Endothelial cell of umbilical vein (primary cell): Measurements from ENCODE around the gene OPA3. TPM values are rescaled to one million over a fixed set of nuclear protein-coding genes. Genes with fewer than 3 reads are reported as not detected.

Experiments used
- BruUV-seq: library from RNA; stranded (reverse); fragments of 400-500 nt; replicated peaks from 2 replicates; lab custom pipeline; 2021; lab: Mats Ljungman, UMichigan
- CTCF ChIA-PET: fragments of 300-600, 350-600 bp; sonication (Branson Sonifier 250); formaldehyde crosslinking; loops from one replicate; lab custom pipeline; 2021; ENCODE audit warnings: antibody characterized with exemption, inconsistent platforms; lab: Charles Lee
- POLR2A ChIA-PET: fragments of 300-600, 350-600 bp; sonication (Branson Sonifier 250); formaldehyde crosslinking; loops from one replicate; lab custom pipeline; 2021; ENCODE audit warnings: antibody characterized with exemption, inconsistent platforms; lab: Charles Lee
- DNase-seq: peaks from one replicate; pipeline ENCODE4 v3.0.0-alpha.2; 2011; ENCODE audit warnings: low read depth, low spot score
- FAIRE-seq: peaks from 2 replicates; lab custom pipeline; 2011; peaks lifted over from hg19 to GRCh38; lab: Jason Lieb, UNC
- H2AFZ ChIP-seq: 2 replicates; pipeline ENCODE4 v1.6.0; 2012; ENCODE audit warnings: low read depth, low read length, control low read depth, inconsistent platforms
- H3K27ac ChIP-seq: 2 replicates; pipeline ENCODE4 v1.5.1; 2011; ENCODE audit warnings: low read depth, mild to moderate bottlenecking, control low read depth, low read length, moderate library complexity; ENCODE audit not compliant: insufficient read depth
- H3K27me3 ChIP-seq, 2 experiments: 2 replicates each; pipeline versions ENCODE4 v1.6.0 to v1.6.1; 2011; ENCODE audit warnings: low read length in 2 of 2, mixed read lengths in 1 of 2; ENCODE audit not compliant: control insufficient read depth in 2 of 2, insufficient read depth in 2 of 2
- H3K36me3 ChIP-seq, 2 experiments: 2 replicates in 1 of 2; 3 replicates in 1 of 2; pipeline ENCODE4 v1.5.1; 2011; ENCODE audit warnings: low read length in 2 of 2, mild to moderate bottlenecking in 1 of 2, moderate library complexity in 1 of 2; ENCODE audit not compliant: control insufficient read depth in 2 of 2, insufficient read depth in 2 of 2; ENCODE audit errors: extremely low read depth in 1 of 2
- H3K4me1 ChIP-seq: 3 replicates; pipeline ENCODE4 v1.5.1; 2011; ENCODE audit warnings: mild to moderate bottlenecking, low read length; ENCODE audit not compliant: control insufficient read depth, insufficient read depth; ENCODE audit errors: extremely low read depth
- H3K4me2 ChIP-seq: 2 replicates; pipeline ENCODE4 v1.6.1; 2011; ENCODE audit warnings: low read length, control low read depth, mixed read lengths; ENCODE audit not compliant: insufficient read depth
- H3K4me3 ChIP-seq, 3 experiments: fragments of 200-600 bp in 1 of 3; sonication (generic), shearing (Covaris generic) in 1 of 3; replicated peaks in 1 of 3; 2 replicates each; pipeline ENCODE4 v1.5.1; 2011 to 2016; ENCODE audit warnings: control low read depth in 3 of 3, low read length in 3 of 3, mild to moderate bottlenecking in 2 of 3, inconsistent platforms in 1 of 3, low read depth in 1 of 3, moderate library complexity in 1 of 3; ENCODE audit not compliant: insufficient read depth in 1 of 3
- H3K79me2 ChIP-seq: 2 replicates; pipeline ENCODE4 v1.6.0; 2012; ENCODE audit warnings: low read length, inconsistent platforms; ENCODE audit not compliant: control insufficient read depth, insufficient read depth
- H3K9ac ChIP-seq: replicated peaks from 2 replicates; pipeline ENCODE3; 2011; ENCODE audit warnings: low read length, control low read depth; ENCODE audit not compliant: insufficient read depth; ENCODE audit errors: extremely low read depth
- H3K9me1 ChIP-seq: replicated peaks from 3 replicates; pipeline ENCODE4 v1.6.0; 2011; ENCODE audit warnings: mild to moderate bottlenecking, low read length; ENCODE audit not compliant: control insufficient read depth, insufficient read depth; ENCODE audit errors: extremely low read depth
- H3K9me3 ChIP-seq: replicated peaks from 2 replicates; pipeline ENCODE4 v1.5.1; 2012; ENCODE audit warnings: low read length, inconsistent platforms; ENCODE audit not compliant: control insufficient read depth, insufficient read depth
- H4K20me1 ChIP-seq: replicated peaks from 2 replicates; pipeline ENCODE3; 2011; ENCODE audit warnings: mild to moderate bottlenecking, low read length; ENCODE audit not compliant: control insufficient read depth, insufficient read depth; ENCODE audit errors: extremely low read depth
- CTCF ChIP-seq, 2 donors: IDR thresholded peaks; 1 replicate in 1 of 2; 2 replicates in 1 of 2; pipeline ENCODE4 v1.5.1; 2011; ENCODE audit warnings: low read length in 2 of 2, mild to moderate bottlenecking in 2 of 2, moderate library complexity in 2 of 2, control low read depth in 1 of 2, inconsistent platforms in 1 of 2, low read depth in 1 of 2; ENCODE audit not compliant: insufficient read depth in 1 of 2; ENCODE audit errors: extremely low read depth in 1 of 2
- EZH2 ChIP-seq: IDR thresholded peaks from 2 replicates; pipeline ENCODE4 v1.6.1; 2012; ENCODE audit warnings: borderline replicate concordance, low read depth, mild to moderate bottlenecking, moderate library complexity, low read length, inconsistent platforms; ENCODE audit not compliant: severe bottlenecking
- FOS ChIP-seq: IDR thresholded peaks from 2 replicates; pipeline ENCODE4 v1.6.1; 2011; ENCODE audit warnings: mild to moderate bottlenecking, low read length, moderate library complexity, borderline replicate concordance; ENCODE audit not compliant: insufficient read depth
- GATA2 ChIP-seq: IDR thresholded peaks from 2 replicates; pipeline ENCODE4 v1.7.0; 2011; ENCODE audit warnings: low read depth, mild to moderate bottlenecking, moderate library complexity, mixed read lengths, low read length; ENCODE audit not compliant: insufficient read length, insufficient read depth
- JUN ChIP-seq: IDR thresholded peaks from 2 replicates; pipeline ENCODE4 v1.6.1; 2011; ENCODE audit warnings: borderline replicate concordance, low read depth; ENCODE audit not compliant: insufficient read length, insufficient read depth
- MAX ChIP-seq: IDR thresholded peaks from 2 replicates; pipeline ENCODE4 v1.6.1; 2011; ENCODE audit not compliant: insufficient read depth, insufficient read length
- MYC ChIP-seq: IDR thresholded peaks from one replicate; pipeline ENCODE4 v1.6.1; 2011; ENCODE audit warnings: mild to moderate bottlenecking, low read depth, low read length
- POLR2A ChIP-seq: IDR thresholded peaks from 2 replicates; pipeline ENCODE4 v1.6.1; 2012; ENCODE audit warnings: low read depth, mild to moderate bottlenecking, control low read depth, low read length
- POLR2AphosphoS5 ChIP-seq: IDR thresholded peaks from 2 replicates; pipeline ENCODE4 v1.6.1; 2012; ENCODE audit warnings: low read depth, mild to moderate bottlenecking, control low read depth, low read length, moderate library complexity; ENCODE audit not compliant: insufficient read depth
- dilution Hi-C: fragments of 300-500 bp; cut with MboI; formaldehyde crosslinking; loops from one replicate; pipeline ENCODE4 v1.15.0; 2019; ENCODE audit warnings: low sequenced_read_pairs; ENCODE audit not compliant: extremely low pct_ligation_motif_present
- intact Hi-C: fragments of 100-400 bp; cut with micrococcal nuclease; formaldehyde crosslinking; loops from one replicate; pipeline ENCODE4 v1.10.0; 2022
- polyA plus RNA-seq, 4 experiments: library from polyadenylated mRNA; depleted of rRNA in 3 of 4; stranded (reverse) in 3 of 4; unstranded in 1 of 4; fragments of >200 nt; gene quantifications; 2 replicates each; pipeline versions ENCODE4 v1.2.1 to v1.2.3, GENCODE V29; 2011 to 2012; ENCODE audit warnings: missing spikeins in 1 of 4
- total RNA-seq: library from RNA; stranded (reverse); gene quantifications from 2 replicates; pipeline ENCODE4 v1.2.3, GENCODE V29; 2021

The OPA3 gene
- total and polyA plus RNA-seq, 2 donors (not counting 3 experiments of a cell fraction or from before 2014, with no cell fraction given): 15.4 to 16.0 TPM

- Histone ChIP-seq H3K79me2 (no peaks in the 10 kb centered on the region), H3K27ac (peak overlapping the region; percentile 59), H3K4me3 (no peak overlapping the region), H3K9ac (peak overlapping the region; percentile 0), H3K27me3 (no peaks in the 10 kb centered on the region), H3K4me1 (peaks cover 17% of the 10 kb centered on the region), H3K9me1 (no peaks in the 10 kb centered on the region), H3K36me3 (peaks cover 0 to 8% of the 10 kb centered on the region in 2 experiments), H3K4me2 (peak overlapping the region; percentile 16), H2AFZ (peak overlapping the region; percentile 18), H4K20me1 (no peaks in the 10 kb centered on the region), H3K9me3 (no peaks in the 10 kb centered on the region)
- intact Hi-C loops: loop anchor here (1.0 kb wide), 2 partner anchors 18 to 30 kb away; no protein-coding TSS in a partner anchor
- FAIRE-seq (peak; percentile 97), DNase-seq (peak; percentile 86)
- dilution Hi-C loops: no loop called here
- TF ChIP-seq JUN (peak; percentile 79), FOS (peak; percentile 80), EZH2 (no peak), GATA2 (no peak), POLR2A (peak; percentile 66), CTCF (IDR thresholded peaks at IDR 0.05; ENCODE audit: extremely low read depth in 1 of 2, insufficient read depth in 1 of 2, low read depth in 1 of 2, low read length in 2 of 2) (no peak), MYC (no peak), POLR2AphosphoS5 (peak; percentile 31), MAX (no peak)
- no TSS peak for BruUV-seq
- POLR2A ChIA-PET: no interaction called here
- CTCF ChIA-PET: interaction anchor here (0.5 to 5.3 kb wide), 7 partner anchors 10 to 27 kb away, joined by 3 to 91 read pairs (median 4); partner anchors contain the start of gene EML2
These were observed 29.5 kb upstream of the OPA3 start for GRCh38 chr19:45613926-45614725.
